RWPE1 (cell line): ENCODE results near the gene PPP1R26.

ENCODE experiments used
- CTCF ChIA-PET: fragments of 350-600 bp; sonication (Branson Sonifier 250); formaldehyde crosslinking; extraction: SDS; loops from one replicate; lab custom pipeline; 2021; lab: Yijun Ruan, JAX
- POLR2A ChIA-PET: fragments of 400-600 bp; formaldehyde crosslinking; extraction: SDS; loops from one replicate; lab custom pipeline; 2020; ENCODE audit warnings: antibody characterized with exemption; ENCODE audit not compliant: low non-redundant PET; lab: Yijun Ruan, JAX
- DNase-seq: peaks from one replicate; pipeline ENCODE4 v3.0.0; 2012; ENCODE audit warnings: low spot score
- H3K27ac ChIP-seq: fragments of 450-650 bp; 2 replicates; pipeline ENCODE4 v1.5.1; 2017
- CTCF ChIP-seq: fragments of 450-650 bp; conservative IDR thresholded peaks from 2 replicates; pipeline ENCODE4 v1.5.1; 2017; ENCODE audit warnings: low read depth, mild to moderate bottlenecking

Gene PPP1R26

DNA sequence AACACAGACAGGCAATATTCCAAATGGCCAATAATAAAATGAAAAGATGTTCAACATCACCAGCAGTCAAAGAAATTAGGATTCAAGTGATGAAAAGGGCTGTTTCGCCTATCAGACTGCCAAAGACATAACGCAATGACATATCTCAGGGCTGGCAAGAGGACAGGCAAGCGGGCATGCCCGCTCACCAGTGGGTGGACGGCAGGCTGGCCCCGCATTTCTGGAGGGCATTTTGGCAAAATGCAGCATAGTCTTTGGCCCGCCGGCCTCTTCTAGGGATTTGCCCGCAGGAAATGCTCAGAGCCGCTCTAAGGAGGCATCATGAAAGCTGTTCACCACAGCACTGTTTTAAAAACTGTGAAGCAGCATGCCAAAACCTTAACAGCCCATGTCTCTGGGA is 1.4 kb upstream of the PPP1R26 start:
- CTCF ChIA-PET: interaction anchor here (0.7 kb wide), 1 partner anchor 122 kb away, joined by 5 read pairs; no protein-coding TSS in a partner anchor
- peak overlapping the region; percentile 73 for H3K27ac ChIP-seq
- no peak for DNase-seq
- TF ChIP-seq CTCF: no peak
- POLR2A ChIA-PET: no interaction called here

GRCh38 chr9:135478829-135479468 is 633 bp upstream of the PPP1R26 start:
- CTCF ChIA-PET: interaction anchor here (0.7 kb wide), 1 partner anchor 122 kb away, joined by 5 read pairs; no protein-coding TSS in a partner anchor
- DNase-seq: peak; percentile 49
- POLR2A ChIA-PET: interaction anchor here (0.6 kb wide), 1 partner anchor 9 kb away, joined by 5 read pairs; no protein-coding TSS in a partner anchor
- peak overlapping the region; percentile 73 for H3K27ac ChIP-seq
- TF ChIP-seq CTCF: peak; percentile 60

DNA sequence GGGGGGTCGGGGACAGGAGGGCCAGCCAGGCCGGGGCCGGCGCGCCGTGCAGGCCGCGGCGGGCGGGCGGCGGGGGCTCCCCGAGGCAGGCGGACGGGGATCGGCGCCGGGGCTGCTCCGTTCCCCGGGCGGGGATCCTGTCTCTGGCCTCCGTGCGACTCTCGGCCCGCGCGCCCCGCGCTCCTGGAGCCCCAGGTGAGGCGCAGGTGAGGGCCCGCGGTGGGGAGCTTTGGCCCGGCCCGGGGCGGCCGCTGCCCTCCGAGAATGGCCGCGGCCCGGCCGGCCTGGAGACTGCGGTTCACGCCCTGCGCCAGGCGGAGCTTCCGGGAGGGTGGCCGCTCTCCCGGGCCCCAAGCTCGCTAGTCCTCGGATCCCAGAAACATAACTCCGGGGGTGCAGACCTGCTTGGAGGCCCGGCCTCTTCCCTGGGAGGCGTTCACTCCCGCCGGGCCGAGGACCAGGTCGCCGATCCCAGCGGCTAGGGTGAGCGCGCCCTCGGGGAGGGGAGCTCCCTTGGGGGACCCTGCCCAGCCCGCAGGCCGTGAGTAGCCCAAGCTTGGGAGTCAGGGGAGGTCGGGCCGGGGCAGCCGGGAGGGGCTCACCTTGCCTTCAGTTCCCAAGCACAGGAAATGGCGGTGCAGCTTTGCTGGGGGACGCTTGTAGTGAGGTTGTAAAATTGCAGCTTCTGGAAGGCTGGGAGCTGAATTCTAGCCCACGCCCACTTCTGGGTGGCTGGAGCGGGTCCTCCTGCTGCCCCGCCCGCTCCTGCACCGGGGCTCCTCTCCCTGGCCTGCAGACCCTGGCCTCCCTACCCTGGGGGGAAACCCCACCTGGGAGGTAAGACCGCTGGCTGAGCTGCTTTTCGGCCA is 723 bp downstream of the PPP1R26 start:
- ChIA-PET CTCF (interaction anchor here (0.6 to 1.6 kb wide), 8 partner anchors 19 to 394 kb away, joined by 3 to 9 read pairs (median 5); a partner anchor contains a TSS), POLR2A (interaction anchor here (0.8 to 1.4 kb wide), 2 partner anchors 12 to 17 kb away, joined by 3 read pairs; no protein-coding TSS in a partner anchor)
- H3K27ac ChIP-seq: peak overlapping the region; percentile 73
- no peak for TF ChIP-seq CTCF
- peak; percentile 52 for DNase-seq

- ChIA-PET CTCF (interaction anchor here (0.6 to 1.6 kb wide), 6 partner anchors 19 to 395 kb away, joined by 3 to 9 read pairs (median 6); a partner anchor contains a TSS), POLR2A (interaction anchor here (0.6 to 1.4 kb wide), 4 partner anchors 10 to 647 kb away, joined by 3 to 16 read pairs (median 3); no protein-coding TSS in a partner anchor)
- peak overlapping the region; percentile 73 for H3K27ac ChIP-seq
- no peak for DNase-seq
- no peak for TF ChIP-seq CTCF
These were observed 1.3 kb downstream of the PPP1R26 start for GRCh38 chr9:135480940-135481310.

- ChIA-PET CTCF (interaction anchor here (0.6 to 2.6 kb wide), 4 partner anchors 8 to 132 kb away, joined by 3 to 8 read pairs (median 4); partner anchors contain the start of gene MRPS2), POLR2A (no interaction called here)
- no peak for TF ChIP-seq CTCF
These were observed 2.6 kb downstream of the PPP1R26 start for GRCh38 chr9:135482015-135482754.

More at GRCh38 chr9:135482015-135482754, 2.6 kb downstream of the PPP1R26 start:
- DNase-seq: no peak
- no peak overlapping the region for H3K27ac ChIP-seq
